WTC11 (cell line): Measurements from ENCODE around the gene RALA. TPM values are rescaled to one million over a fixed set of nuclear protein-coding genes. Genes with fewer than 3 reads are reported as not detected.

Experiments used
- ATAC-seq: fragments of 200-7000 bp; cut with Tn5 transposase; 2 replicates; pipeline ENCODE4 v1.10.0; 2021; ENCODE audit warnings: mild to moderate bottlenecking, moderate library complexity
- CTCF ChIA-PET: fragments of 300-600 bp; sonication (Branson Sonifier 250); formaldehyde crosslinking; loops from one replicate; lab custom pipeline; 2021; ENCODE audit warnings: antibody characterized with exemption; lab: Charles Lee
- POLR2A ChIA-PET: fragments of 350-600 bp; sonication (Branson Sonifier 250); formaldehyde crosslinking; loops from one replicate; lab custom pipeline; 2021; ENCODE audit warnings: antibody characterized with exemption; lab: Charles Lee
- DNase-seq: peaks from one replicate; pipeline ENCODE4 v3.0.0; 2021; ENCODE audit warnings: low spot score
- H3K27ac Mint-ChIP-seq: 2 replicates; pipeline ENCODE4 v1.8.0; 2021; ENCODE audit warnings: mixed read lengths
- H3K27me3 Mint-ChIP-seq: 2 replicates; pipeline ENCODE4 v1.8.0; 2021; ENCODE audit warnings: low read depth, mild to moderate bottlenecking, moderate library complexity, mixed read lengths
- H3K36me3 Mint-ChIP-seq: 2 replicates; pipeline ENCODE4 v1.8.0; 2021; ENCODE audit warnings: mixed read lengths
- H3K4me1 Mint-ChIP-seq: 2 replicates; pipeline ENCODE4 v1.8.0; 2022; ENCODE audit warnings: mixed read lengths
- H3K4me3 Mint-ChIP-seq: 2 replicates; pipeline ENCODE4 v1.8.0; 2021; ENCODE audit warnings: mild to moderate bottlenecking, moderate library complexity, mixed read lengths
- H3K9me3 Mint-ChIP-seq: 2 replicates; pipeline ENCODE4 v1.8.0; 2021; ENCODE audit warnings: mixed read lengths
- ATF3 ChIP-seq: sonication (generic); formaldehyde crosslinking; conservative IDR thresholded peaks from 2 replicates; pipeline ENCODE4 v1.8.1; 2022; ENCODE audit warnings: mild to moderate bottlenecking, missing genetic modification reagents
- ATF6 ChIP-seq: sonication (generic); formaldehyde crosslinking; IDR thresholded peaks from 2 replicates; pipeline ENCODE4 v1.8.1; 2023; ENCODE audit warnings: mild to moderate bottlenecking, missing genetic modification reagents
- EMX1 ChIP-seq: fragments of 250-450 bp; sonication (Bioruptor Pico); IDR thresholded peaks from 2 replicates; pipeline ENCODE4 v1.8.0; 2021; ENCODE audit warnings: mild to moderate bottlenecking
- FOXJ3 ChIP-seq: sonication (generic); formaldehyde crosslinking; IDR thresholded peaks from 2 replicates; pipeline ENCODE4 v1.9.0; 2021; ENCODE audit warnings: missing genetic modification reagents, mild to moderate bottlenecking, borderline replicate concordance
- FOXK1 ChIP-seq: sonication (generic); formaldehyde crosslinking; IDR thresholded peaks from 2 replicates; pipeline ENCODE4 v1.8.0; 2022; ENCODE audit warnings: mild to moderate bottlenecking, moderate library complexity, missing genetic modification reagents
- KAT7 ChIP-seq: sonication (generic); formaldehyde crosslinking; IDR thresholded peaks from 2 replicates; pipeline ENCODE4 v1.8.1; 2023; ENCODE audit warnings: missing genetic modification reagents, mild to moderate bottlenecking, borderline replicate concordance
- MYBL2 ChIP-seq: sonication (generic); formaldehyde crosslinking; IDR thresholded peaks from 2 replicates; pipeline ENCODE4 v1.8.1; 2023; ENCODE audit warnings: mild to moderate bottlenecking, moderate library complexity, missing genetic modification reagents
- NFATC4 ChIP-seq: fragments of 250-450 bp; sonication (Bioruptor Pico); IDR thresholded peaks from 2 replicates; pipeline ENCODE4 v1.9.0; 2021; ENCODE audit warnings: mild to moderate bottlenecking
- NFYB ChIP-seq: sonication (generic); formaldehyde crosslinking; conservative IDR thresholded peaks from 2 replicates; pipeline ENCODE4 v1.8.0; 2022; ENCODE audit warnings: low read depth, missing genetic modification reagents
- RELA ChIP-seq: sonication (generic); formaldehyde crosslinking; IDR thresholded peaks from 2 replicates; pipeline ENCODE4 v1.8.1; 2022; ENCODE audit warnings: missing genetic modification reagents, mild to moderate bottlenecking, borderline replicate concordance
- ZNF138 ChIP-seq: sonication (generic); formaldehyde crosslinking; conservative IDR thresholded peaks from 2 replicates; pipeline ENCODE4 v1.8.1; 2022; ENCODE audit warnings: mild to moderate bottlenecking, moderate library complexity, missing genetic modification reagents
- ZNF263 ChIP-seq: sonication (generic); formaldehyde crosslinking; IDR thresholded peaks from 2 replicates; pipeline ENCODE4 v1.8.1; 2022; ENCODE audit warnings: low read depth, mild to moderate bottlenecking, moderate library complexity, missing genetic modification reagents
- ZNF425 ChIP-seq: fragments of 250-450 bp; sonication (Bioruptor Pico); conservative IDR thresholded peaks from 2 replicates; pipeline ENCODE4 v1.9.0; 2021; ENCODE audit warnings: mild to moderate bottlenecking
- total RNA-seq: library from RNA; stranded (reverse); gene quantifications from 3 replicates; pipeline ENCODE4 v1.2.3, GENCODE V29; 2021
- TF ChIP-seq, protein P1 (sequence below): sonication (generic); formaldehyde crosslinking; IDR thresholded peaks from 2 replicates; pipeline ENCODE4 v1.8.1; 2022; ENCODE audit warnings: low read depth, mild to moderate bottlenecking, moderate library complexity, missing genetic modification reagents, borderline replicate concordance
- TF ChIP-seq, protein P2 (sequence below): sonication (generic); formaldehyde crosslinking; IDR thresholded peaks from 2 replicates; pipeline ENCODE4 v1.8.1; 2023; ENCODE audit warnings: mild to moderate bottlenecking, missing genetic modification reagents, borderline replicate concordance

Gene RALA
- total RNA-seq, 1 experiment from 2014 or later = 57.3 TPM

GRCh38 chr7:39651265-39651664 lies 27.9 kb downstream of the RALA start:
- POLR2A ChIA-PET = no interaction called here
- Mint-ChIP-seq H3K27ac (no peak overlapping the region), H3K36me3 (peaks cover 8% of the 10 kb centered on the region)

More at GRCh38 chr7:39651265-39651664, 27.9 kb downstream of the RALA start:
- DNase-seq (no peak), ATAC-seq (no peak)
- H3K4me3 Mint-ChIP-seq = no peak overlapping the region
- H3K9me3 Mint-ChIP-seq = peaks cover 7% of the 10 kb centered on the region
- H3K27me3 Mint-ChIP-seq = no peaks in the 10 kb centered on the region
- TF ChIP-seq ATF3 = no peak
- no peak for TF ChIP-seq RELA
- TF ChIP-seq MYBL2 = no peak
- no peak for TF ChIP-seq ATF6 (CRISPR knock-in tag)
- no peak for TF ChIP-seq NFYB
- TF ChIP-seq, protein P1, sequence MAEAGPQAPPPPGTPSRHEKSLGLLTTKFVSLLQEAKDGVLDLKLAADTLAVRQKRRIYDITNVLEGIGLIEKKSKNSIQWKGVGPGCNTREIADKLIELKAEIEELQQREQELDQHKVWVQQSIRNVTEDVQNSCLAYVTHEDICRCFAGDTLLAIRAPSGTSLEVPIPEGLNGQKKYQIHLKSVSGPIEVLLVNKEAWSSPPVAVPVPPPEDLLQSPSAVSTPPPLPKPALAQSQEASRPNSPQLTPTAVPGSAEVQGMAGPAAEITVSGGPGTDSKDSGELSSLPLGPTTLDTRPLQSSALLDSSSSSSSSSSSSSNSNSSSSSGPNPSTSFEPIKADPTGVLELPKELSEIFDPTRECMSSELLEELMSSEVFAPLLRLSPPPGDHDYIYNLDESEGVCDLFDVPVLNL (CRISPR knock-in tag) = no peak
- TF ChIP-seq NFATC4 (CRISPR knock-in tag) = no peak
- TF ChIP-seq KAT7 = no peak
- no peak for TF ChIP-seq ZNF138 (CRISPR knock-in tag)
- TF ChIP-seq, protein P2, sequence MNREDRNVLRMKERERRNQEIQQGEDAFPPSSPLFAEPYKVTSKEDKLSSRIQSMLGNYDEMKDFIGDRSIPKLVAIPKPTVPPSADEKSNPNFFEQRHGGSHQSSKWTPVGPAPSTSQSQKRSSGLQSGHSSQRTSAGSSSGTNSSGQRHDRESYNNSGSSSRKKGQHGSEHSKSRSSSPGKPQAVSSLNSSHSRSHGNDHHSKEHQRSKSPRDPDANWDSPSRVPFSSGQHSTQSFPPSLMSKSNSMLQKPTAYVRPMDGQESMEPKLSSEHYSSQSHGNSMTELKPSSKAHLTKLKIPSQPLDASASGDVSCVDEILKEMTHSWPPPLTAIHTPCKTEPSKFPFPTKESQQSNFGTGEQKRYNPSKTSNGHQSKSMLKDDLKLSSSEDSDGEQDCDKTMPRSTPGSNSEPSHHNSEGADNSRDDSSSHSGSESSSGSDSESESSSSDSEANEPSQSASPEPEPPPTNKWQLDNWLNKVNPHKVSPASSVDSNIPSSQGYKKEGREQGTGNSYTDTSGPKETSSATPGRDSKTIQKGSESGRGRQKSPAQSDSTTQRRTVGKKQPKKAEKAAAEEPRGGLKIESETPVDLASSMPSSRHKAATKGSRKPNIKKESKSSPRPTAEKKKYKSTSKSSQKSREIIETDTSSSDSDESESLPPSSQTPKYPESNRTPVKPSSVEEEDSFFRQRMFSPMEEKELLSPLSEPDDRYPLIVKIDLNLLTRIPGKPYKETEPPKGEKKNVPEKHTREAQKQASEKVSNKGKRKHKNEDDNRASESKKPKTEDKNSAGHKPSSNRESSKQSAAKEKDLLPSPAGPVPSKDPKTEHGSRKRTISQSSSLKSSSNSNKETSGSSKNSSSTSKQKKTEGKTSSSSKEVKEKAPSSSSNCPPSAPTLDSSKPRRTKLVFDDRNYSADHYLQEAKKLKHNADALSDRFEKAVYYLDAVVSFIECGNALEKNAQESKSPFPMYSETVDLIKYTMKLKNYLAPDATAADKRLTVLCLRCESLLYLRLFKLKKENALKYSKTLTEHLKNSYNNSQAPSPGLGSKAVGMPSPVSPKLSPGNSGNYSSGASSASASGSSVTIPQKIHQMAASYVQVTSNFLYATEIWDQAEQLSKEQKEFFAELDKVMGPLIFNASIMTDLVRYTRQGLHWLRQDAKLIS (CRISPR knock-in tag) = no peak
- TF ChIP-seq FOXJ3 (CRISPR knock-in tag) = no peak
- no peak for TF ChIP-seq EMX1
- no peak for TF ChIP-seq ZNF263
- TF ChIP-seq FOXK1 (CRISPR knock-in tag) = no peak
- TF ChIP-seq ZNF425 (CRISPR knock-in tag) = no peak
- CTCF ChIA-PET = no interaction called here
- H3K4me1 Mint-ChIP-seq = no peaks in the 10 kb centered on the region
